ENCODE results near the gene HJURP. TPM values are rescaled to one million over a fixed set of nuclear protein-coding genes. Genes with fewer than 3 reads are reported as not detected.
"Not testable (repeated sequence)": the region's sequence is repeated elsewhere in the genome, so short reads cannot be mapped to it uniquely, and the experiment has no call there.

HJURP gene
- total RNA-seq (ENCODE audit: insufficient read depth, low replicate concordance): 3.9 TPM

GRCh38 chr2:233854241-233854981, at the start of gene HJURP:
HJURP (minus strand) TSS chr2:233854535; CDS start chr2:233854500, 35 bp downstream.
- peak; percentile 98 for DNase-seq (ENCODE audit: low spot score)

- DNase-seq (ENCODE audit: low spot score): no peak
Measured at GRCh38 chr2:233901884-233902283, 47.5 kb upstream of the HJURP start.

DNA sequence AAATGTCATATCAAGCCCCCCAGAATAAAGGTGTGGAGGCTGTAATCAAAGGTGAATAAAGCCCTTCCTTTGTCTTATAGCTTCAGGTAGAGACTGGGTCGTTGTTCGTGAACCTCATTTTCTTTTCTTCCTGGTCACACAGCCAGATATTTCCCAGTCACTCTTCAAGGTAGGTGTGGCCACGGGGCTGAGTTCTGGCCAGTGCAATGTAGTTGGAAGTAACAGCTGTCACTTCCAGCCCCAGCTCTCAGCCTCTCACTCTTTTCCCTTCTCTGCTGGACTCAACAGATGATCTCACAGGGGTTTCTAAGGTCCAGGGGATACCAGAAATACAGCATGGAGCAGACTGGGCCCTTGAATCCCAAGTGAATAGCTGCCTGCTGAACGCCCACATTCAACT, 47.0 kb upstream of the HJURP start:
- no peak for DNase-seq (ENCODE audit: low spot score)

- not testable (repeated sequence) for DNase-seq (ENCODE audit: low spot score)
Measured at GRCh38 chr2:233896253-233896652, 41.9 kb upstream of the HJURP start.

- DNase-seq (ENCODE audit: low spot score): no peak
Measured at GRCh38 chr2:233892793-233893192, 38.5 kb upstream of the HJURP start.

DNA sequence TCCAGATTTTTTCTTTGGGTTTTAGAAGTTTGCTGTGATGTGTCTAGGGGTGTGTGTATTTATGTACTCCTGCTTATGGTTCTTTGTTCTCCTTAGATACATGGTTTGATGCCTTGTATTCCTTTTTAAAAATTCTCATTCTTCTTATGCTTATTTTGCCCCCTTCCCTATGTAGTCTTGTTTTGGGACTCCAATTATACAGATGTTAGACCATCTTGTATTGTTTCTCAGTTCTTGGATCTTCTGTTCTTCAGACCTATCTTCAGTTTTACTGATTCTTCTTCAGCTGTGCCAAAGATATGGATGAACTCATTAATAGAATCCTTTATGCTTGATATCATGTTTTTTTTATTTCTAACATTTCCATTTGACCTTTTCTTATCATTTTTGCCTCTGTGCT, 28.0 kb upstream of the HJURP start:
- DNase-seq (ENCODE audit: low spot score): no peak

GRCh38 chr2:233872125-233872524, 17.8 kb upstream of the HJURP start:
- DNase-seq (ENCODE audit: low spot score): not testable (repeated sequence)

DNA sequence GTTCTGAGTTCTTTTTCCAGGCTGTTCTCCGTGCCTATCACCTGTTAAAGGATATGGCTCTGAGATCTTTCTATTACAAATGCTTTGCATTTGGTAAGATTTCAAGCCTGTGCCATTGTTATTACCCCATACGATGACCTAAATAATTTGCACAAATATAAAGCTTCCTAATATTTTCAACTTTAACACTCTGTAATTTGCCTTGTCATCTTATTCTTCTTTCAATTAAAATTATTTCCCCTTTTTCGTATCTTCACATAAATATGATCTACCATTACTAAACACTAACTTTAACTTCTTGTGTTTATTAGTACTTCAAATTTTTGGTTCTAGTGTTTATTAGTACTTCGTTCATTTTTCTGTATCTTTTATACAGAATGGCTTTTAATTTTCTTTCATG, 17.1 kb upstream of the HJURP start:
- no peak for DNase-seq (ENCODE audit: low spot score)

- DNase-seq (ENCODE audit: low spot score): peak; percentile 34
Measured at GRCh38 chr2:233867993-233868532, 13.7 kb upstream of the HJURP start, which contains the start of gene MSL3B. MSL3B (minus strand) TSS chr2:233868386.

DNA sequence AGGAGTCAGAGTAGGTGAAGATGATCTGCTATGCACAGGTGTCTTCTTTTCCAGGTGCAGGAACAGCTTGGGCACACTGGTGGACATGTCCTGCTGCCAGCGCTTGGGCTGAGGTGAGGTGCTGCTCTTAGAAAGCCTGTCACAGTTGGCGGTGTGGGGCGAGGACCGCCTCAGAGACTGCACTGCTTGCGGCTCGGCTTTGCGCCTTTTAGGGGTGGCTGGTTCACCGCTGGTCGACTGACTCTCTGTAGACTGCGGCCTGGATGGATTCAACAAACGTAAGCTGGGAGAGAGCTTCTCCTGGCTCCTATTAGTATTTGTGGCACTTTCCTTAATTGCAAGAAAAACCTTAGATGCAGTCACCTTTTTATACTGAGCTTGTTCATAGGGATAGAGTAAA, 12.1 kb upstream of the HJURP start:
- no peak for DNase-seq (ENCODE audit: low spot score)

- DNase-seq (ENCODE audit: low spot score): no peak
Measured at GRCh38 chr2:233865838-233866237, 11.5 kb upstream of the HJURP start.

GRCh38 chr2:233862261-233862768, 8.0 kb upstream of the HJURP start:
- no peak for DNase-seq (ENCODE audit: low spot score)

DNA sequence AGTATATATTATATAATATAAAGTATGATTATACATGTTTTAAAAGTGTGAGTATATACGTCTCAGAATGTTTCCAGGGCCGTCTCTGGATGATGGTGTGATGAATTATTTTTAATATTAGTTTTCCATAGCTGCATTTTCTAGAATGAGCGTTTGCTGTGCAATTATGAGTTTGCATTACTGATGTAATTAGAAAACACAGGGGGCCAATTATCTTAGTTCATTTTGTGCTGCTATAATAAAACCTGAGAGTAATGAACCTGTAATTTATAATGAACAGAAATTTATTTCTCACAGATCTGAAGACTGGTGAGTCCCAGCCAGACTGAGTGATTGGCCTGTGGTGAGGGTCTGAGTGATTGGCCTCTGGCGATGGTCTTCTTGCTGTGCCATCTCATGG, 4.0 kb upstream of the HJURP start:
- no peak for DNase-seq (ENCODE audit: low spot score)

GRCh38 chr2:233857511-233858141, 3.3 kb upstream of the HJURP start:
- no peak for DNase-seq (ENCODE audit: low spot score)

DNA sequence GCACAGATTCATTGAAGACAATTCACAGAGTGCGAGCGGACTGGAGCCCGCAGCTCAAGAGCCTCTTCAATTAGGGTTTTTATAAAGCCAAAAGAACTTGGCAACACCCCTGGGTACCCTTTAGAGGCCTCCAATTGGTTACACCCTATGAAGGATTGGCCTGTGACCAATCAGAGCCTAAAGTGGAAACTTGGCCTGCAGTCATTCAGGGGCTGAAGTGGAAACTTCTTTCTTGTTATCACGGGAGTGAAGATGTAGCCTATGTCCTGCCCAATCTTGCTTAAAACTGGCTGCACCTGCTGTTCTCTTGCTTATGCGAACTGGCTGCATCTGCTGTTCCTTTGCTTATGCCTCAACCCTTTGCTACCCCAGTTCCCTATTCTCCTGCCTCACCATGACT, 1.8 kb upstream of the HJURP start:
- DNase-seq (ENCODE audit: low spot score): no peak

- DNase-seq (ENCODE audit: low spot score): no peak
Measured at GRCh38 chr2:233855345-233855744, 1.0 kb upstream of the HJURP start.

DNA sequence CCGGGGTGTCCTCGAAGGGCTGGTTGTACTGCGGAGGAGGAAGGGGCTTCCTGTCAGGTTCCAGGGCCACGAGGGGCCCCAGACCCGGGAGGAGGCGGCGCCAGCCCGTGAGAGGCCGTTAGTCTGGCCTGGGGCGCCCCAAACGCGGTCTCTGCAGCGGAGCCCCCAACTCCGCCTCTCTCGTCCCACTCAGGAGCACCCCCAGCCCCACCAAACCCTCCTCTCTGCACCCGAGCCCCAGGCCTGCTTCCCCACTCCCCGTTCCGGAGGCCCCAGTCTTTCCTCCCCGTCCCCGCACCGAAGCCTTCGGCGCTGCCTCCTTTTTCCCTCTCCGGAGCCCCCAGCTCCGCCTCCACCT, 473 bp downstream of the HJURP start:
- no peak for DNase-seq (ENCODE audit: low spot score)

GRCh38 chr2:233853353-233853752, 982 bp downstream of the HJURP start:
- no peak for DNase-seq (ENCODE audit: low spot score)

GRCh38 chr2:233852056-233852455, 2.3 kb downstream of the HJURP start:
- no peak for DNase-seq (ENCODE audit: low spot score)

DNA sequence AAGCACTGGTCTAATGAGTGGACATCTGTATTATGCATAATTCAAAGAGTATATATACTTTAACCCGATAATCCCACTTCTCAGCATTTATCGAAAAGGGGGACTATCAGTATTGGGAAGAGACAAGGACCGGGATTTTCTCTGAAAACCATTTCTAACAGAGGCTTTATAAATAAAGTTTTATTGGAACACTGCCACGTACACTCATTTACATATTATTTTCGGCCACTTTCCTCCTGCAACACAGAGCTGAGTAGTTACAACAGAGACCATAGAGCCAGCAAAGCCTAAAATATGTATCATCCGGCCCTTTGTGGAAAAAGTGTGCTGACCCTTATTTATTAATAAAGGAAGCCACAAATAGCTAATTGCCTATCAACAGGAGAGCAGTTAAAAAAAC, 3.2 kb downstream of the HJURP start:
- no peak for DNase-seq (ENCODE audit: low spot score)

GRCh38 chr2:233850745-233851144, 3.6 kb downstream of the HJURP start:
- DNase-seq (ENCODE audit: low spot score): no peak

- no peak for DNase-seq (ENCODE audit: low spot score)
Measured at GRCh38 chr2:233849607-233850271, 4.6 kb downstream of the HJURP start.
